Measurements from ENCODE around the gene RAI14.
"Not testable (repeated sequence)": the region's sequence is repeated elsewhere in the genome, so short reads cannot be mapped to it uniquely, and the experiment has no call there.

RAI14 gene

DNA sequence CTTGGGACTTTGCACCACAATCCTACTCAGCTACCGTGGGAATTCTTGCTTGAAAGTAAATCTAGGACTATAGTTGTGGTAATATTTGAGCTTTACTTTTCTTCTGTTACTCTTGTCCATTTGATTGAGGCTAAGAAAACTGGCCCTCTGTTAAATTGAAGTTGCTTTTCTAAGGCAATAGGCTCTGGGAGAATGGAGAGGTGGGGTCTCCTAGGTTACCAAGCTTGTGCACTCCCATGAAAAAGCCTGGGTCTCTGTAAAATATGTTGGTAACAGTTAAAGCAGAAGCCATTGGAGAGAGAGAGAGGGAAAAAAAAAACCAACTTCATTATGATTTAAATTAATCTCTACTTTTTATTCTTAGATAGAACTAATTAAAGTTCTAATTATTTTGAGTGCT lies 68.6 kb downstream of the RAI14 start:
- peaks cover 8% of the 10 kb centered on the region for H3K36me3 ChIP-seq (ENCODE audit: control insufficient read depth, insufficient read depth, low read length)
- H3K9me3 ChIP-seq (ENCODE audit: control insufficient read depth, insufficient read depth, low read length): peaks cover 12% of the 10 kb centered on the region
- no peaks in the 10 kb centered on the region for H3K27me3 ChIP-seq (ENCODE audit: control insufficient read depth, insufficient read depth, low read length)
- no peaks in the 10 kb centered on the region for H3K4me1 ChIP-seq (ENCODE audit: control insufficient read depth, insufficient read depth, low read length)
- no peak overlapping the region for H3K4me3 ChIP-seq (ENCODE audit: low read depth, low read length)
- no peak overlapping the region for H3K9ac ChIP-seq (ENCODE audit: low read depth, low read length)

DNA sequence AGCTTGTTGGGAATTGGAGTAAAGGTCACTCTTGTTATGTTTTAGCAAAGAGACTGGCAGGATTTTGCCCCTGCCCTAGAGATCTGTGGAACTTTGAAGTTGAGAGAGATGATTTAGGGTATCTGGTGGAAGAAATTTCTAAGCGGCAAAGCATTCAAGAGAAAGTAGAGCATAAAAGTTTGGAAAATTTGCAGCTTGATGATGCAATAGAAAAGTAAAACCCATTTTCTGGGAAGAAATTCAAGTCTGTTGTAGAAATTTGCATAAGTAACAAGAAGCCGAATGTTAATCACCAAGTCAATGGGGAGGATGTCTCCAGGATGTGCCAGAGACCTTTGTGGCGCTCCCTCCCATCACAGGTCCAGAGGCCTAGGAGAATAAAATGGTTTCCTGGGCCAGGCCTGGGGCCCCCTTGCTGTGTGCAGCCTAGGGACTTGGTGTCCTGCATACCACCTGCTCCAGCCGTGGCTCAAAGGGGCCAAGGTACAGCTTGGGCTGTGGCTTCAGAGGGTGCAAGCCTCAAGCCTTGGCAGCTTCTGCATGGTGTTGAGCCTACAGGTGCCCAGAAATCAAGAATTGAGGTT lies 71.1 kb downstream of the RAI14 start:
- H3K4me3 ChIP-seq (ENCODE audit: low read depth, low read length); H3K27me3 ChIP-seq (ENCODE audit: control insufficient read depth, insufficient read depth, low read length); H3K9ac ChIP-seq (ENCODE audit: low read depth, low read length); H3K36me3 ChIP-seq (ENCODE audit: control insufficient read depth, insufficient read depth, low read length); H3K4me1 ChIP-seq (ENCODE audit: control insufficient read depth, insufficient read depth, low read length): not testable (repeated sequence)
- H3K9me3 ChIP-seq (ENCODE audit: control insufficient read depth, insufficient read depth, low read length): peaks cover 12% of the 10 kb centered on the region

DNA sequence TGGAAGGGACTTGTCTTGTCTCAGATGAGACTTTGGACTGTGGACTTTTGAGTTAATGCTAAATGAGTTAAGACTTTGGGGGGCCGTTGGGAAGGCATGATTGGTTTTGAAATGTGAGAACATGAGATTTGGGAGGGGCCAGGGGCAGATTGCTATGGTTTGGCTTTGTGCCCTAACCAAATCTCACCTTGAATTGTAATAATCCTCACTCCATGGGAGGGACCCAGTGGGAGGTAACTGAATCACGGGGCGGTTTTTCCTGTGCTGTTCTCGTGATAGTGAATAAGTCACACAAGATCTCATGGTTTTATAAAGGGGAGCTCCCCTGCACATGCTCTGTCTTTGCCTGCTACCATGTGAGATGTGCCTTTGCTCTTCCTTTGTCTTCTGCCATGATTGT lies 72.1 kb downstream of the RAI14 start:
- H3K4me3 ChIP-seq (ENCODE audit: low read depth, low read length): no peak overlapping the region
- H3K9me3 ChIP-seq (ENCODE audit: control insufficient read depth, insufficient read depth, low read length): peaks cover 12% of the 10 kb centered on the region
- H3K4me1 ChIP-seq (ENCODE audit: control insufficient read depth, insufficient read depth, low read length): peaks cover 3% of the 10 kb centered on the region
- no peaks in the 10 kb centered on the region for H3K27me3 ChIP-seq (ENCODE audit: control insufficient read depth, insufficient read depth, low read length)
- peaks cover 8% of the 10 kb centered on the region for H3K36me3 ChIP-seq (ENCODE audit: control insufficient read depth, insufficient read depth, low read length)
- no peak overlapping the region for H3K9ac ChIP-seq (ENCODE audit: low read depth, low read length)

DNA sequence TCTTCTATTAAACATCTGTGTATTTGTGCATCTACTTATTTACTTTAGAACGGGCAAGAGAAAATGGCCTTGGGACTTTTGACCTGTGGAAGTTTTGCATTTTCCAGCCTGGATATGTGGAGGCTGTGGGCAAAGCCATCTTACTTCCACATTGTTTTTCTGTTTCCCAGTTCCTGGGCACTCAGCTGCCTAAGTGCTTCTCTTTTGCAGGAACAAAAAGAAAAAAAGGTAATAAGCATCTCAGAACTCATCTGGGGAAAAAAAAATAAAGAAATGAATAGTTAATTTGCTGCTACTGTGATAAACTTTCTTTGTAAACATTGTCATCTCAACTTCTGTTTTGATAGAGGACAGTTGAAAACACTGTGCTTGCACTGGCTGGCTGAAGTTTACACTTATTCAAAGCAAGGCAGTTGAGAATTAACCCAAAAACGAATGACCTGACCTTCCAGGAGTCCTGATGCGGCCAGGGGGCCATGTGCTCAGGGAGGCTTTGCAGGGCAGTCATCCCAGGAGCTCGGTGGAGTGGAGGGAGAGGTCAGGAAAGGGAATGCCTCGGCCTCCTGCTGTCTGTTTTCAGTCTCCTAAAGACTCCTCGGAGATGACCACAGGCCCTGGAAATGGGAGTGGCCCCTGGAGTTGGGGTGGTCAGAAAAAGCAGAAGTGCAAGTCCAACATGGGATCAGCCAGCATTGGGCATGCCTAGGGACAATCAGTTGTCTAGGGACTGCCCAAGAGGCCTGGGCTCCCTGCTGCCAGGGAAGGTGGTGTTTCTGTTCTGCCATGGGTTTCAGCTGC lies 75.5 kb downstream of the RAI14 start:
- Histone ChIP-seq H3K4me1 (ENCODE audit: control insufficient read depth, insufficient read depth, low read length) (peaks cover 10% of the 10 kb centered on the region), H3K36me3 (ENCODE audit: control insufficient read depth, insufficient read depth, low read length) (peaks cover 4% of the 10 kb centered on the region), H3K27me3 (ENCODE audit: control insufficient read depth, insufficient read depth, low read length) (no peaks in the 10 kb centered on the region), H3K9me3 (ENCODE audit: control insufficient read depth, insufficient read depth, low read length) (peaks cover 12% of the 10 kb centered on the region), H3K9ac (ENCODE audit: low read depth, low read length) (no peak overlapping the region), H3K4me3 (ENCODE audit: low read depth, low read length) (no peak overlapping the region)

DNA sequence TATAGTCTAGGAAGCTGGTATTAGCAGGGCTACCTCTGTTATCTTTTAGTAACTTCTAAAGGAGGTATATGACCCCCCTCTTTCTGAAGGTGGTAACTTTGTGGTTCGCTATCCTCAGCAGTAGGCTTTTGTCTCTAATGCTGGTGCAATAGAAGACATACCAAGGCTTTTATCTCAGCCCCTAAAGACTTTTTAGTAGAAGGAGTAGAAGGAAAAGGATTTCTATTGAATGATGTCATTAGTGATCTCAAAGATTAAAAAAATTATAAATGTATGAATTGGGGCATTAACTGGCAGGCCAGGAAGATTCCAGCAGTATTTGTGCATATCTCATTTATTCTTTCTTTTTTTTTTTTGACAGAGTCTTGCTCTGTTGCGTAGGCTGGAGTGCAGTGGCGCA lies 78.2 kb downstream of the RAI14 start:
- Histone ChIP-seq H3K4me1 (ENCODE audit: control insufficient read depth, insufficient read depth, low read length) (peaks cover 10% of the 10 kb centered on the region), H3K36me3 (ENCODE audit: control insufficient read depth, insufficient read depth, low read length) (no peaks in the 10 kb centered on the region), H3K4me3 (ENCODE audit: low read depth, low read length) (no peak overlapping the region), H3K9ac (ENCODE audit: low read depth, low read length) (no peak overlapping the region), H3K9me3 (ENCODE audit: control insufficient read depth, insufficient read depth, low read length) (no peaks in the 10 kb centered on the region), H3K27me3 (ENCODE audit: control insufficient read depth, insufficient read depth, low read length) (no peaks in the 10 kb centered on the region)

DNA sequence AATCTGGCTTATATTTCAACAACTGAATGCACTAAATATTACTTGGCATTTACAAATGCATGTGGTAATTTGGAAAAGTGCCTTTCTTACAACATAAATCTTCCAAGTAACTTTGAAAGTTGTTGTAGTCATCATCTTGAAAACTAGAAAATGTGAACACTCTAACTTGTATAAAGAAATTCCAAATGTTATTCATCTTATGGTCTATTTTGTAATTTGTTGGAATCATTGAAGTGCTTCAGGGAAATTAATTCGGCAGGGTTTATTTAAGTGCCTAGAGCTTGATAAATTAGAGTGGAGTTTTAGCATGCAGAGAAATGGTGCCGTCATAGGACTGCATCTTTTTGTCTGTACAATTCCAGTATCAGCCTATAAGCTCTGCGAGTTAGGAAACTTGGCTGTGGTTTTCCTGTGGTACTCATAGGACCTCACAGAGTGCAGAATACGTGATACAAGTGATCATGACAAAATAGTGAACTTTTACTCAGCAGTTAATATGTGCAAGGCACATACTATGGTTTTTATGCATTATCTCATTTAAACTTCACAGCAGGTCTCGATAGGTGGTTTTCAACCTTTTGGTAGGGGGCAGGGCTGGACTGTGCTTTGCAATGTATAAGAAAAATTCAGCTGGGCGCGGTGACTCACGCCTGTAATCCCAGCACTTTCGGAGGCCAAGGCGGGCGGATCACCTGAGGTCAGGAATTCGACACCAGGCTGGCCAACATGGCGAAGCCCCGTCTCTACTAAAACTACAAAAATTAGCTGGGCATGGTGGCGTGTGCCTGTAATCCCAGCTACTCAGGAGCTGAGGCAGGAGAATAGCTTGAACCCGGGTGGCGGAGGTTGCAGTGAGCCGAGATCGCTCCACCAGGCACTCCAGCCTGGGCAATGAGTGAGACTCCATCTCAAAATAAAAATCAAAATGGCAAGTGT lies 79.6 kb downstream of the RAI14 start:
- Histone ChIP-seq H3K4me1 (ENCODE audit: control insufficient read depth, insufficient read depth, low read length) (peaks cover 10% of the 10 kb centered on the region), H3K9me3 (ENCODE audit: control insufficient read depth, insufficient read depth, low read length) (no peaks in the 10 kb centered on the region), H3K36me3 (ENCODE audit: control insufficient read depth, insufficient read depth, low read length) (no peaks in the 10 kb centered on the region), H3K4me3 (ENCODE audit: low read depth, low read length) (no peak overlapping the region), H3K27me3 (ENCODE audit: control insufficient read depth, insufficient read depth, low read length) (no peaks in the 10 kb centered on the region), H3K9ac (ENCODE audit: low read depth, low read length) (peak overlapping the region; percentile 50)

DNA sequence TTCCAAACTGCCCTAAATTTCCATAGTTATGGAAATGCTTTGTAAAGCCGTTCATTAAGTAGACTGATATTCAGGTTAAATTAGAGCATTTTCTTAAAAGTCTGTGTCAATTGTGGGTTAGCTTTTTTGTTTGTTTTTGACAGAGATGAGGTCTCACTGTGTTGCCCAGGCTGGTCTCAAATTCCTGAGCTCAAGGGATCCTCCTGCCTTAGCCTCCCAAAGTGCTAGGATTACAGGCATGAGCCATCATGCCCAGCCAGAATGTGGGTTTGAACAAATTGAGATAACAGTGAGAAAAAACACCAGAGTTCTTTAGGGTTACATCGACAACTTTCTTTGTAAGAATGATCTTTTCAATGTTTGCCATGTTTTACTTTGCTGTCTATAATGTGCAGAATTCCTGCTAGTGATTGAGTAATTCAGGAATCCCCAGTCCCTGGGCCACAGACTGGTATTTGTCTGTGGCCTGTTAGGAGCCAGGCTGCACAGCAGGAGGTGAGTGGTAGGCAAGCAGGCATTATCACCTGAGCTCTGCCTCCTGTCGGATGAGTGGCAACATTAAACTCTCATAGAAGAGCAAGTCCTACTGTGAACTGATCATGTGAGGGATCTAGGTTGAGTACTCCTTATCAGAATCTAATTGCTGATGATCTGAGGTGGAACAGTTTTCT lies 80.5 kb downstream of the RAI14 start:
- Histone ChIP-seq H3K36me3 (ENCODE audit: control insufficient read depth, insufficient read depth, low read length) (no peaks in the 10 kb centered on the region), H3K4me1 (ENCODE audit: control insufficient read depth, insufficient read depth, low read length) (peaks cover 7% of the 10 kb centered on the region), H3K9me3 (ENCODE audit: control insufficient read depth, insufficient read depth, low read length) (no peaks in the 10 kb centered on the region), H3K4me3 (ENCODE audit: low read depth, low read length) (no peak overlapping the region), H3K9ac (ENCODE audit: low read depth, low read length) (no peak overlapping the region), H3K27me3 (ENCODE audit: control insufficient read depth, insufficient read depth, low read length) (no peaks in the 10 kb centered on the region)

DNA sequence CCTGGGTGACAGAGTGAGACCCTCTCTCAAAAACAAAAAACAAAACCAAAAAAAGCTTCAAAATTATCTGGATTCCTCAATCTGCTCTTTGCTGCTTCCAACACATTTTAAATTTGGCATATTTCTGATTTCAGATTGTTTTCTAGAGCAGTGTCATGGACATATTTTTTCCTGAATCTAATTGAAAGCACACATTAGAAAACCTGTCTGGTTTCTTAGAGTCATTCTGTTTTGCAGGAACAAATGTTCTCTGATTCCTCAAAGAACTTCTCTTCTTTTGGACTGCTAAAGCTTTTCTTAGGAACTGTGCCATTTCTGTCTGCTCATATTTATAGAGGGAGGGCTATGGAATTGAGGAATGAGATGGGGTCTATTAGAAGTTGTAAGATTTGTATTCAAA lies 81.6 kb downstream of the RAI14 start:
- no peaks in the 10 kb centered on the region for H3K36me3 ChIP-seq (ENCODE audit: control insufficient read depth, insufficient read depth, low read length)
- H3K27me3 ChIP-seq (ENCODE audit: control insufficient read depth, insufficient read depth, low read length): no peaks in the 10 kb centered on the region
- no peak overlapping the region for H3K9ac ChIP-seq (ENCODE audit: low read depth, low read length)
- no peak overlapping the region for H3K4me3 ChIP-seq (ENCODE audit: low read depth, low read length)
- H3K9me3 ChIP-seq (ENCODE audit: control insufficient read depth, insufficient read depth, low read length): no peaks in the 10 kb centered on the region
- H3K4me1 ChIP-seq (ENCODE audit: control insufficient read depth, insufficient read depth, low read length): peaks cover 7% of the 10 kb centered on the region

DNA sequence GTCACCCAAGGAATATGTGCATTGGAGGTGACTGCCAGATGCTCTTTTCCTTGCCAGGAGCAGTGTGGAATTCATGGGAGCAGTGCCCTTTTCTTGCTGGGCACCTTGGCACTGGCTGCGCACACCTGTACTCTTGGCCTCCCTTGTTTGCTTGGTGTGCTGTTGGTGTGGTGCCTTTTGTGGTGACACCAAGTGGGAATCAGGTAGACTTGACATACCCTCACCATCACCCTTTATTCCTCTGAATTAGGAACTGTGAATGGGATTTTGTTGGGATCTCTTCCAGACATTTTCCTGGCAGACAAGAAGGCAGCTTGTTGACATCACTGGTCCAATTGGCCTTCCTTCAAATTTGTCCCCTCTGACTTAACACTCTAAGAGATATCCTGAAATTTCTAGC lies 82.3 kb downstream of the RAI14 start:
- H3K27me3 ChIP-seq (ENCODE audit: control insufficient read depth, insufficient read depth, low read length): no peaks in the 10 kb centered on the region
- H3K9ac ChIP-seq (ENCODE audit: low read depth, low read length): no peak overlapping the region
- peaks cover 7% of the 10 kb centered on the region for H3K4me1 ChIP-seq (ENCODE audit: control insufficient read depth, insufficient read depth, low read length)
- H3K9me3 ChIP-seq (ENCODE audit: control insufficient read depth, insufficient read depth, low read length): no peaks in the 10 kb centered on the region
- H3K4me3 ChIP-seq (ENCODE audit: low read depth, low read length): no peak overlapping the region
- H3K36me3 ChIP-seq (ENCODE audit: control insufficient read depth, insufficient read depth, low read length): no peaks in the 10 kb centered on the region

DNA sequence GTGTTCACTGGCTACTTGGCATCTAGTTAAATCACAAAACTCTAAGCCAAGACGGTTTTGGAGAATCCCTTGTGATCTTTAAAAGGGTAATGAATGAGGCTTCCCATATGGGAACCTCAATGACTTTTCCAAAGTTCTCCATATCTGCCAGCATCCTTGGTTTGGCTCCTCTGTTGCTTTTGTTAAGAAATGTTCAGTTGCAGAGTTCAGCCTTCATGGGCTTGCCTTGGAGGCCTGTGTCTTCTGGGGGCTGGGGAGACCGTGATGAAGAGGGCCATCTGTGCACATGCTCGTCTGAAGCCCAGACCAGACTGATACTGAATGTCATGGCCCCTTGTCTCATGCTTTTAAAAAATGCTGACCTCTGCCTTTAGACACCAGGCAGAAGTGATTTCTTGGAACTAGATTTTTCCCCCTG lies 84.3 kb downstream of the RAI14 start:
- no peaks in the 10 kb centered on the region for H3K9me3 ChIP-seq (ENCODE audit: control insufficient read depth, insufficient read depth, low read length)
- peaks cover 6% of the 10 kb centered on the region for H3K4me1 ChIP-seq (ENCODE audit: control insufficient read depth, insufficient read depth, low read length)
- no peaks in the 10 kb centered on the region for H3K27me3 ChIP-seq (ENCODE audit: control insufficient read depth, insufficient read depth, low read length)
- no peak overlapping the region for H3K4me3 ChIP-seq (ENCODE audit: low read depth, low read length)
- H3K36me3 ChIP-seq (ENCODE audit: control insufficient read depth, insufficient read depth, low read length): no peaks in the 10 kb centered on the region
- no peak overlapping the region for H3K9ac ChIP-seq (ENCODE audit: low read depth, low read length)

DNA sequence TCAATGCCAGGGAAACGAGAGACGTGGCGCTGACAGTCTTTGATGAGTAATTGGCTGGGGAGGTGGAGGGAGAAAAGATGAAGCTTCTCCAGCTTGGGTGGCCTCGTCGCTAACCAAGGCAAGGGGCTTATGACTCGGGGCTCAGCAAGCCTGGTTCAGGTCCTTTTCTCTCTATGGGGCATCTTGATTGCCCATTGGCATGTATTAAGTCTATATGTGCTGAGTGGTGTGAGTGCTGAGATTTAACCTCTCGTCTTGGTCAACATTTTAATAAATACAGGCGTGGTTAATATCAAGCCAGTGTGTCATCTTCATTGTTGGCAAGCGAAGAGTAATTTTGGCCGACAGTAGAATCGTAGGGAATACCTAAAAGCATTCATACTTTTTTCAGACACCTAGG lies 85.9 kb downstream of the RAI14 start:
- no peak overlapping the region for H3K4me3 ChIP-seq (ENCODE audit: low read depth, low read length)
- H3K9ac ChIP-seq (ENCODE audit: low read depth, low read length): no peak overlapping the region
- no peaks in the 10 kb centered on the region for H3K27me3 ChIP-seq (ENCODE audit: control insufficient read depth, insufficient read depth, low read length)
- peaks cover 4% of the 10 kb centered on the region for H3K4me1 ChIP-seq (ENCODE audit: control insufficient read depth, insufficient read depth, low read length)
- H3K36me3 ChIP-seq (ENCODE audit: control insufficient read depth, insufficient read depth, low read length): no peaks in the 10 kb centered on the region
- no peaks in the 10 kb centered on the region for H3K9me3 ChIP-seq (ENCODE audit: control insufficient read depth, insufficient read depth, low read length)

Data from iPS-15b (cell line).